IPS-NIHi11 (cell line): ENCODE measurements around the gene C1orf174.

Experiments used
- DNase-seq: peaks from one replicate; pipeline ENCODE4 v3.0.0; 2012; ENCODE audit warnings: mixed read lengths, low spot score

The C1orf174 gene

GRCh38 chr1:3895279-3895950, 4.7 kb downstream of the C1orf174 start:
- no peak for DNase-seq

- no peak for DNase-seq
Observed at GRCh38 chr1:3894626-3895278, 5.3 kb downstream of the C1orf174 start.

GRCh38 chr1:3893190-3893589, 6.9 kb downstream of the C1orf174 start:
- no peak for DNase-seq

GRCh38 chr1:3892748-3893147, 7.3 kb downstream of the C1orf174 start:
- DNase-seq, result no peak

- no peak for DNase-seq
Observed at GRCh38 chr1:3891329-3891865, 8.7 kb downstream of the C1orf174 start.

GRCh38 chr1:3890389-3891328, 9.4 kb downstream of the C1orf174 start:
- DNase-seq, result no peak

GRCh38 chr1:3889936-3890335, 10.1 kb downstream of the C1orf174 start:
- DNase-seq, result no peak

GRCh38 chr1:3888301-3888700, 11.8 kb downstream of the C1orf174 start:
- DNase-seq, result no peak

- no peak for DNase-seq
Observed at GRCh38 chr1:3886691-3887090, 13.4 kb downstream of the C1orf174 start.

GRCh38 chr1:3886106-3886670, 13.9 kb downstream of the C1orf174 start:
- no peak for DNase-seq

GRCh38 chr1:3885611-3886010, 14.5 kb downstream of the C1orf174 start:
- DNase-seq, result no peak

GRCh38 chr1:3884966-3885365, 15.1 kb downstream of the C1orf174 start:
- DNase-seq, result no peak

- no peak for DNase-seq
Observed at GRCh38 chr1:3883194-3883925, 16.7 kb downstream of the C1orf174 start.

- DNase-seq, result no peak
Observed at GRCh38 chr1:3881193-3881480, 18.9 kb downstream of the C1orf174 start.

- DNase-seq, result no peak
Observed at GRCh38 chr1:3880429-3881192, 19.5 kb downstream of the C1orf174 start.

- DNase-seq, result no peak
Observed at GRCh38 chr1:3879787-3880428, 20.2 kb downstream of the C1orf174 start.

GRCh38 chr1:3879099-3879498, 21.0 kb downstream of the C1orf174 start:
- no peak for DNase-seq

- DNase-seq, result no peak
Observed at GRCh38 chr1:3876716-3877115, 23.4 kb downstream of the C1orf174 start.

GRCh38 chr1:3874736-3875135, 25.3 kb downstream of the C1orf174 start:
- DNase-seq, result no peak

GRCh38 chr1:3872546-3872945, 27.5 kb downstream of the C1orf174 start:
- no peak for DNase-seq

GRCh38 chr1:3871451-3871805, 28.6 kb downstream of the C1orf174 start:
- no peak for DNase-seq
